Body of pancreas (tissue), 4 donors: ENCODE results near the gene THRA. TPM values are rescaled to one million over a fixed set of nuclear protein-coding genes. Genes with fewer than 3 reads are reported as not detected.

Experiments
- ATAC-seq: fragments of 150-250 bp; one replicate; pipeline ENCODE4 v1.9.1; 2016
- DNase-seq, 4 donors: peaks; one replicate each; pipeline ENCODE4 v3.0.0-alpha.2; 2019
- H3K27ac ChIP-seq, 4 donors: fragments of 200-600 bp; sonication (generic); 1 replicate in 3 of 4; 2 replicates in 1 of 4; pipeline versions ENCODE4 v1.5.1 to v1.6.1; 2016 to 2019; ENCODE audit warnings: mild to moderate bottlenecking in 1 of 4, mixed read lengths in 1 of 4, moderate library complexity in 1 of 4
- H3K27me3 ChIP-seq, 2 donors: fragments of 200-600 bp; sonication (generic); one replicate each; pipeline ENCODE4 v1.6.0; 2016; ENCODE audit warnings: mild to moderate bottlenecking in 1 of 2
- H3K36me3 ChIP-seq, 2 donors: fragments of 200-600 bp; sonication (generic); replicated peaks in 1 of 2; 2 replicates each; pipeline ENCODE4 v1.5.1; 2016; ENCODE audit warnings: low read depth in 2 of 2; ENCODE audit not compliant: insufficient read depth in 1 of 2
- H3K4me1 ChIP-seq: fragments of 200-600 bp; sonication (generic); one replicate; pipeline ENCODE4 v1.6.0; 2016
- H3K4me3 ChIP-seq, 2 donors: fragments of 200-600 bp; sonication (generic); 1 replicate in 1 of 2; 2 replicates in 1 of 2; pipeline ENCODE4 v1.5.1; 2016 to 2019
- H3K9me3 ChIP-seq, 3 donors: fragments of 200-600 bp; sonication (generic); 1 replicate in 2 of 3; 2 replicates in 1 of 3; pipeline ENCODE4 v1.5.1; 2016
- POLR2A ChIP-seq, 3 donors: fragments of 450-650 bp; IDR thresholded peaks; one replicate each; pipeline ENCODE4 v1.6.1; 2016; ENCODE audit warnings: antibody characterized with exemption in 3 of 3, mild to moderate bottlenecking in 2 of 3
- WGBS, 2 donors: methylation state at CpG; one replicate each; pipeline ENCODE4 v1.1.5; 2017; 5-methylcytosine and 5-hydroxymethylcytosine counted together
- intact Hi-C: fragments of 100-400 bp; cut with DNase I; formaldehyde crosslinking; loops from one replicate; pipeline ENCODE4 v1.15.1; 2023
- total RNA-seq, 2 donors: library from RNA; depleted of rRNA; stranded (reverse); fragments of >200 nt; gene quantifications; one replicate each; pipeline ENCODE4 v1.1.0, GENCODE V29; 2016
- TF ChIP-seq, protein P1 (sequence below), 7 experiments: fragments of 450-650 bp in 4 of 7; fragments of 200-600 bp in 3 of 7; sonication (generic) in 3 of 7; IDR thresholded peaks; one replicate each; pipeline ENCODE4 v1.5.1; 2016 to 2019; ENCODE audit warnings: antibody characterized with exemption in 7 of 7

THRA gene
- total RNA-seq, 2 donors from 2014 or later: 37.9 to 61.6 TPM

DNA sequence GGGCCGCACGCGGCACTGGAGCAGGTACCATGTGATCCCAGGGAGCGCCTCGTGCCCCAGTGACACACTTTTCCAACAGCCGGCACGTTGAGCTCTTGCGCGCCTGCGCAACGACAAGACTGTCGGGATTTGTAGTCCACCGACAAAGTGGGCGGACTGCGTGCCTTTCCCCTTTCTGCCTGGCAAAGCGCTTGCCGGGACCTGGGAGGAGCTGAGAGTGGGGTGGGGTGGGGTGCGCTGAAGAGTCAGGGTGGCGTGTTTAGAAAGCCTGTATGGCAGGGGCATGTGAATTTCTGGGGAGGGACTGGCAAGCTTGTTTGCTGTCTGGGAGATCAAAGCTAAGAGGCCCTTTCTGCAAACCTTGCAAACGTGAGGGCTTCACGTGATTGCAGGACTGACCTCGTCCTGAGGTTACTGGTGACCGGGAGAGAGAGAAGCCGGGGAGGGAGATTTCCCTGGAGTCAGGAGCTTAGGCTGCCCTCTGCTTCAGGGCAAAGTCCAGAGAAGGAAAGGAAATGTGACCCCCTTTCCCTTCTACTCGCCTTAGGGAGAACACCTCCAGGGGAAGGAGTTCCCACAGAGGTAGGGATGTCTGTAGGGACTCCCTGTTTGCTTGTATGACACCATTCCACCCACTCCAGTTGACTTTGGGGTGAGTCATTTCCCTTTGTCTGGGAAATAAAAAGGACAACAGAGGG is 38.1 kb downstream of the THRA start:
- DNase-seq: peak; percentile 99 to 100 (median 100)
- Histone ChIP-seq H3K9me3 (no peaks in the 10 kb centered on the region), H3K36me3 (no peaks in the 10 kb centered on the region), H3K27ac (peak overlapping the region; percentile 98 to 100 (median 99)), H3K4me1 (peaks cover 79% of the 10 kb centered on the region), H3K4me3 (no peak overlapping the region), H3K27me3 (no peaks in the 10 kb centered on the region)
- intact Hi-C loops: no loop called here
- peak; percentile 68 for ATAC-seq
- TF ChIP-seq, protein P1, sequence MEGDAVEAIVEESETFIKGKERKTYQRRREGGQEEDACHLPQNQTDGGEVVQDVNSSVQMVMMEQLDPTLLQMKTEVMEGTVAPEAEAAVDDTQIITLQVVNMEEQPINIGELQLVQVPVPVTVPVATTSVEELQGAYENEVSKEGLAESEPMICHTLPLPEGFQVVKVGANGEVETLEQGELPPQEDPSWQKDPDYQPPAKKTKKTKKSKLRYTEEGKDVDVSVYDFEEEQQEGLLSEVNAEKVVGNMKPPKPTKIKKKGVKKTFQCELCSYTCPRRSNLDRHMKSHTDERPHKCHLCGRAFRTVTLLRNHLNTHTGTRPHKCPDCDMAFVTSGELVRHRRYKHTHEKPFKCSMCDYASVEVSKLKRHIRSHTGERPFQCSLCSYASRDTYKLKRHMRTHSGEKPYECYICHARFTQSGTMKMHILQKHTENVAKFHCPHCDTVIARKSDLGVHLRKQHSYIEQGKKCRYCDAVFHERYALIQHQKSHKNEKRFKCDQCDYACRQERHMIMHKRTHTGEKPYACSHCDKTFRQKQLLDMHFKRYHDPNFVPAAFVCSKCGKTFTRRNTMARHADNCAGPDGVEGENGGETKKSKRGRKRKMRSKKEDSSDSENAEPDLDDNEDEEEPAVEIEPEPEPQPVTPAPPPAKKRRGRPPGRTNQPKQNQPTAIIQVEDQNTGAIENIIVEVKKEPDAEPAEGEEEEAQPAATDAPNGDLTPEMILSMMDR (IDR thresholded peaks at IDR 0.05): peak in 1 of 7 experiments; percentile 6
- TF ChIP-seq POLR2A (IDR thresholded peaks at IDR 0.05): no peak
- WGBS, 2 donors: 0% methylated on average over 8 to 25 of the region's 25 CpGs

DNA sequence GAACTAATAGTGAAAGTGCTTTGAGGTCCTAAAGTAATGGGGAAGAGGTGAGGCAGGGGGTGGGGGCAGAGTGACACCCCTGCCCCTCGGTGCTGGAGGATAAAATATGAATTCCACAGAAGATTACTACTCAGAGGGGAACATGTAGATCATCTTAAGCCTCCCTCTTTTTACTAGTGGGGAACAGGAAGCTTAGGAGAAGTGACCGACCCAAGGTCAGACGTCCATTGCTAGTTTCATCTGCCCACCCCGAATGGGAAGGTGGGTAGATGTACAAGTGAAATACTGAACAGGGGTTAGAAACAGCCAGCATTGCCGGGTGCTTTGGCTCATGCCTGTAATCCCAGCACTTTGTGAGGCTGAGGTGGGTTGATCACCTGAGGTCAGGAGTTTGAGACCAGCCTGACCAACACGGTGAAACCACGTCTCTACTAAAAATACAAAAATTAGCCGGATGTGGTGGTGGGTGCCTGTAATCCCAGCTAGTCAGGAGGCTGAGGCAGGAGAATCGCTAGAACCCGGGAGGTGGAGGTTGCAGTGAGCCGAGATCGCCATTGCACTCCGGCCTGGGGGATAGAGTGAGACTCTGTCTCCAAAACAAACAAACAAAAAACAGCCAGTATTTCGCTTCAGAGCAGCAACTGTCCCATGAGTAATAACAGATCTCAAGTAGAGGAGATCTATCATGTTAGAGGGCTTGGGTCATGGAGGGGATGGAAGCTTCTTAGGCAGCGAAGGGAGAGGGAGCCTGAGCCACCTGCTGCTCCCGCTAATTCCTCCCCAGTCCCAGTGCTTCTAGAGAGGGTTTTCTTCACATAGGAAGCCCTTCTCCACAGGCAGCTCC is 38.8 kb downstream of the THRA start:
- DNase-seq (no peak), ATAC-seq (no peak)
- WGBS, 2 donors: 60 to 61% methylated on average over 13 to 16 of the region's 16 CpGs
- Histone ChIP-seq H3K27ac (peak overlapping the region; percentile 98 to 100 (median 99)), H3K4me1 (peaks cover 71% of the 10 kb centered on the region), H3K36me3 (no peaks in the 10 kb centered on the region), H3K4me3 (no peak overlapping the region), H3K9me3 (no peaks in the 10 kb centered on the region), H3K27me3 (no peaks in the 10 kb centered on the region)
- intact Hi-C loops: no loop called here
- TF ChIP-seq POLR2A (IDR thresholded peaks at IDR 0.05): no peak
- TF ChIP-seq, protein P1 (IDR thresholded peaks at IDR 0.05): no peak

DNA sequence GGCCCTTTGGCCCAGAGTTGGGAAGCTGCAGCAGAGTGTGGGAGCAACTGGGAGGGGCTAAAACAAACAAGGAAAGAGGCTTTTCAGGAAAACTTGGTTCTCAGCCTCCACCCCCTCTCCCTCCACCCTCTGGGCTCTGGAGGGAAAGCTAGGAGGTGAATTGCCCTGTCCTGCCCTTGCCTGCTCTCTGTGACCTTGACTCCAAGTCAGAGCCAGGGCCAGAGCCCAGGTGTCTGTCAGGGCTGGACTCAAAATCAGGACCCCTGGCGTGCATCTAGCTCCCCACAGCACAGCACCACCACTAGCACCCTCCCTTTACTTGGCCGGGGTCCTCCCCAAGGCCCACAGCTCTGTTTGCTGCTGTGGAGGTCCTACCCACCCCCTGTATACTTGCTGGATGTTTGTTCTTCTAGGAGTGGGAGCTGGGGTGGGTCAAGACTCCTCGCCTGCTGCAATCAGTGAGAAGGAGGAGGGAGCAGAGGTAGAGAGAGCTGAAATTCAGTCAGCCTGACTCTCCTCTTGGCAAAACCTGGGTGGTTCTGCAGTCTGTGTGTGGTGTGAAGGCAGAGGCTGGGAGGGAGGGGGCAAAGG is 40.4 kb downstream of the THRA start:
- Histone ChIP-seq H3K4me3 (no peak overlapping the region), H3K27me3 (no peaks in the 10 kb centered on the region), H3K36me3 (no peaks in the 10 kb centered on the region), H3K27ac (peak overlapping the region; percentile 75 to 98 (median 81)), H3K9me3 (no peaks in the 10 kb centered on the region), H3K4me1 (peaks cover 65% of the 10 kb centered on the region)
- no peak for DNase-seq
- 36 to 51% methylated on average over 3 of the region's 3 CpGs for WGBS, 2 donors
- intact Hi-C loops: no loop called here
- ATAC-seq: no peak
- TF ChIP-seq POLR2A (IDR thresholded peaks at IDR 0.05): peak in 1 of 3 donors; percentile 9
- TF ChIP-seq, protein P1 (IDR thresholded peaks at IDR 0.05): no peak

DNA sequence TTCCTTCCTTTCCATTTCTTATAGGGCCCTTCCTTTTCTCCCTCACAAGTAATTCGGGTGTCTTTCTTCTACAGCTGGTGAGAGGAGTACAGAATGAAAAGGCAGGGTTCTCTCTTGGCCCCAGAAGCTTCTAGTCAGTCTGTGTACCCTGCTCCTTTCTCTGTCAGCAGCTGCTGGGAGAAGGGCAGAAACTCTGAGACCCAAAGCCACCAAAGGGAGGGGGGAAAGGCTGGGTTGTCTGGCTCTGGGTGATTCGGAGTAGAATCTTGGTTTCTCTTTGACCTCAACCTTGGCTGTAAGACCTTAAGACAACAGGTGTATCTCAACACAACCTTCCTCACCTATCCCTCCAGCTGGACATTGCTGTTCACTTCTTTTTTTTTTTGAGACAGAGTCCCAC is 40.9 kb downstream of the THRA start:
- H3K9me3 ChIP-seq: no peaks in the 10 kb centered on the region
- DNase-seq (no peak), ATAC-seq (no peak)
- no peaks in the 10 kb centered on the region for H3K27me3 ChIP-seq
- 25 to 30% methylated on average over 2 of the region's 2 CpGs for WGBS, 2 donors
- H3K27ac ChIP-seq: peak overlapping the region; percentile 75 to 98 (median 81)
- intact Hi-C loops: no loop called here
- H3K36me3 ChIP-seq: no peaks in the 10 kb centered on the region
- H3K4me3 ChIP-seq: no peak overlapping the region
- H3K4me1 ChIP-seq: peaks cover 65% of the 10 kb centered on the region
- TF ChIP-seq, protein P1 (IDR thresholded peaks at IDR 0.05): no peak
- TF ChIP-seq POLR2A (IDR thresholded peaks at IDR 0.05): no peak
